ENCODE results near the gene KIAA0040. TPM values are rescaled to one million over a fixed set of nuclear protein-coding genes. Genes with fewer than 3 reads are reported as not detected.

KIAA0040 gene
- total RNA-seq, 1 experiment from 2014 or later: 27.7 TPM

- intact Hi-C loops (cut with micrococcal nuclease): loop anchor here (1.0 to 10.0 kb wide), 5 partner anchors 123 to 1733 kb away; no protein-coding TSS in a partner anchor
- peaks cover 7% of the 10 kb centered on the region for H3K4me1 Mint-ChIP-seq (ENCODE audit: insufficient read depth, unreplicated experiment)
- BruUV-seq (replicated peaks): no TSS peak
- H3K36me3 Mint-ChIP-seq (ENCODE audit: insufficient read depth, unreplicated experiment): no peaks in the 10 kb centered on the region
- ChIA-PET CTCF (interaction anchor here (0.5 to 15.5 kb wide), 137 partner anchors 10 to 1695 kb away, joined by 3 to 723 read pairs (median 4); partner anchors contain the start of genes CACYBP, KIAA0040, MRPS14 and TNR), POLR2A (interaction anchor here (0.5 to 1.0 kb wide), 3 partner anchors 131 to 169 kb away, joined by 3 to 9 read pairs (median 4); no protein-coding TSS in a partner anchor)
- peaks cover 41% of the 10 kb centered on the region for H3K27me3 Mint-ChIP-seq (ENCODE audit: insufficient read depth, unreplicated experiment)
- peak; percentile 62 for DNase-seq (ENCODE audit: unreplicated experiment)
- TF ChIP-seq, protein P1, sequence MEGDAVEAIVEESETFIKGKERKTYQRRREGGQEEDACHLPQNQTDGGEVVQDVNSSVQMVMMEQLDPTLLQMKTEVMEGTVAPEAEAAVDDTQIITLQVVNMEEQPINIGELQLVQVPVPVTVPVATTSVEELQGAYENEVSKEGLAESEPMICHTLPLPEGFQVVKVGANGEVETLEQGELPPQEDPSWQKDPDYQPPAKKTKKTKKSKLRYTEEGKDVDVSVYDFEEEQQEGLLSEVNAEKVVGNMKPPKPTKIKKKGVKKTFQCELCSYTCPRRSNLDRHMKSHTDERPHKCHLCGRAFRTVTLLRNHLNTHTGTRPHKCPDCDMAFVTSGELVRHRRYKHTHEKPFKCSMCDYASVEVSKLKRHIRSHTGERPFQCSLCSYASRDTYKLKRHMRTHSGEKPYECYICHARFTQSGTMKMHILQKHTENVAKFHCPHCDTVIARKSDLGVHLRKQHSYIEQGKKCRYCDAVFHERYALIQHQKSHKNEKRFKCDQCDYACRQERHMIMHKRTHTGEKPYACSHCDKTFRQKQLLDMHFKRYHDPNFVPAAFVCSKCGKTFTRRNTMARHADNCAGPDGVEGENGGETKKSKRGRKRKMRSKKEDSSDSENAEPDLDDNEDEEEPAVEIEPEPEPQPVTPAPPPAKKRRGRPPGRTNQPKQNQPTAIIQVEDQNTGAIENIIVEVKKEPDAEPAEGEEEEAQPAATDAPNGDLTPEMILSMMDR (IDR thresholded peaks at IDR 0.05; ENCODE audit: unreplicated experiment): peak; percentile 97
- peak overlapping the region; percentile 18 for H3K27ac Mint-ChIP-seq (ENCODE audit: low read depth, unreplicated experiment)
- H3K9me3 Mint-ChIP-seq (ENCODE audit: unreplicated experiment): no peaks in the 10 kb centered on the region
- no peak overlapping the region for H3K4me3 Mint-ChIP-seq (ENCODE audit: unreplicated experiment)
These were observed 40.4 kb downstream of the KIAA0040 start for GRCh38 chr1:175152006-175152652.

GRCh38 chr1:175150596-175151319 is 41.8 kb downstream of the KIAA0040 start:
- ChIA-PET CTCF (interaction anchor here (0.6 to 15.5 kb wide), 89 partner anchors 8 to 1765 kb away, joined by 3 to 723 read pairs (median 5); partner anchors contain the start of genes KIAA0040 and MRPS14), POLR2A (interaction anchor here (0.6 to 1.0 kb wide), 4 partner anchors 145 to 171 kb away, joined by 3 to 4 read pairs (median 4); no protein-coding TSS in a partner anchor)
- Mint-ChIP-seq H3K27me3 (ENCODE audit: insufficient read depth, unreplicated experiment) (peaks cover 41% of the 10 kb centered on the region), H3K9me3 (ENCODE audit: unreplicated experiment) (no peaks in the 10 kb centered on the region), H3K27ac (ENCODE audit: low read depth, unreplicated experiment) (no peak overlapping the region), H3K4me1 (ENCODE audit: insufficient read depth, unreplicated experiment) (peaks cover 12% of the 10 kb centered on the region), H3K4me3 (ENCODE audit: unreplicated experiment) (no peak overlapping the region), H3K36me3 (ENCODE audit: insufficient read depth, unreplicated experiment) (no peaks in the 10 kb centered on the region)
- intact Hi-C loops (cut with micrococcal nuclease): loop anchor here (5.0 to 10.0 kb wide), 4 partner anchors 332 to 1734 kb away; no protein-coding TSS in a partner anchor
- TF ChIP-seq, protein P1 (IDR thresholded peaks at IDR 0.05; ENCODE audit: unreplicated experiment): no peak
- DNase-seq (ENCODE audit: unreplicated experiment): peak; percentile 72
- BruUV-seq (replicated peaks): no TSS peak

- ChIA-PET POLR2A (no interaction called here), CTCF (interaction anchor here (0.7 to 15.5 kb wide), 24 partner anchors 13 to 1412 kb away, joined by 3 to 723 read pairs (median 14); no protein-coding TSS in a partner anchor)
- Mint-ChIP-seq H3K36me3 (ENCODE audit: insufficient read depth, unreplicated experiment) (no peaks in the 10 kb centered on the region), H3K9me3 (ENCODE audit: unreplicated experiment) (no peaks in the 10 kb centered on the region), H3K4me1 (ENCODE audit: insufficient read depth, unreplicated experiment) (peaks cover 12% of the 10 kb centered on the region), H3K27ac (ENCODE audit: low read depth, unreplicated experiment) (no peak overlapping the region), H3K27me3 (ENCODE audit: insufficient read depth, unreplicated experiment) (peaks cover 29% of the 10 kb centered on the region), H3K4me3 (ENCODE audit: unreplicated experiment) (no peak overlapping the region)
- BruUV-seq (replicated peaks): no TSS peak
- intact Hi-C loops (cut with micrococcal nuclease): no loop called here
- TF ChIP-seq, protein P1 (IDR thresholded peaks at IDR 0.05; ENCODE audit: unreplicated experiment): no peak
- no peak for DNase-seq (ENCODE audit: unreplicated experiment)
These were observed 44.5 kb downstream of the KIAA0040 start for GRCh38 chr1:175148068-175148467.

- TF ChIP-seq, protein P1 (IDR thresholded peaks at IDR 0.05; ENCODE audit: unreplicated experiment): no peak
- H3K4me1 Mint-ChIP-seq (ENCODE audit: insufficient read depth, unreplicated experiment): peaks cover 12% of the 10 kb centered on the region
- no TSS peak for BruUV-seq (replicated peaks)
- H3K9me3 Mint-ChIP-seq (ENCODE audit: unreplicated experiment): no peaks in the 10 kb centered on the region
- intact Hi-C loops (cut with micrococcal nuclease): no loop called here
- no peak overlapping the region for H3K27ac Mint-ChIP-seq (ENCODE audit: low read depth, unreplicated experiment)
- no peak for DNase-seq (ENCODE audit: unreplicated experiment)
- H3K27me3 Mint-ChIP-seq (ENCODE audit: insufficient read depth, unreplicated experiment): peaks cover 24% of the 10 kb centered on the region
- POLR2A ChIA-PET: interaction anchor here (2.0 kb wide), 1 partner anchor 124 kb away, joined by 6 read pairs; the partner anchor contains the start of gene MRPS14
- no peaks in the 10 kb centered on the region for H3K36me3 Mint-ChIP-seq (ENCODE audit: insufficient read depth, unreplicated experiment)
- CTCF ChIA-PET: interaction anchor here (0.6 to 15.5 kb wide), 35 partner anchors 13 to 1412 kb away, joined by 3 to 723 read pairs (median 7); no protein-coding TSS in a partner anchor
- H3K4me3 Mint-ChIP-seq (ENCODE audit: unreplicated experiment): no peak overlapping the region
These were observed 45.0 kb downstream of the KIAA0040 start for GRCh38 chr1:175147569-175147968.

Measured in MCF 10A (cell line).